Activated CD8-positive, alpha-beta T cell treated with anti-CD3 and anti-CD28 coated beads for 36 hours (primary cell): Measurements from ENCODE around the gene GALNT7. TPM values are rescaled to one million over a fixed set of nuclear protein-coding genes. Genes with fewer than 3 reads are reported as not detected.

Source experiments
- ATAC-seq: fragments of 200-7000 bp; cut with Tn5 transposase; one replicate; pipeline ENCODE4 v1.10.0; 2021; ENCODE audit warnings: mild to moderate bottlenecking, moderate library complexity
- CTCF ChIA-PET: fragments of 350-600 bp; sonication (Branson Sonifier 250); formaldehyde crosslinking; loops from one replicate; lab custom pipeline; 2021; ENCODE audit warnings: antibody characterized with exemption; lab: Charles Lee
- POLR2A ChIA-PET: fragments of 350-600 bp; sonication (Branson Sonifier 250); formaldehyde crosslinking; loops from one replicate; lab custom pipeline; 2021; ENCODE audit warnings: antibody characterized with exemption; lab: Charles Lee
- DNase-seq: peaks from one replicate; pipeline ENCODE4 v3.0.0-alpha.2; 2020
- H3K27ac Mint-ChIP-seq: one replicate; pipeline ENCODE4 v1.8.0; 2021; ENCODE audit warnings: mild to moderate bottlenecking, mixed read lengths
- H3K27me3 Mint-ChIP-seq: one replicate; pipeline ENCODE4 v1.8.0; 2021; ENCODE audit warnings: mixed read lengths
- H3K36me3 Mint-ChIP-seq: one replicate; pipeline ENCODE4 v1.8.0; 2021; ENCODE audit warnings: low read depth, mixed read lengths
- H3K4me1 Mint-ChIP-seq: one replicate; pipeline ENCODE4 v1.8.0; 2021; ENCODE audit warnings: low read depth, mixed read lengths
- H3K4me3 Mint-ChIP-seq: one replicate; pipeline ENCODE4 v1.8.0; 2021; ENCODE audit warnings: mild to moderate bottlenecking, moderate library complexity, mixed read lengths
- H3K9me3 Mint-ChIP-seq: one replicate; pipeline ENCODE4 v1.8.0; 2021; ENCODE audit warnings: mixed read lengths
- CTCF ChIP-seq: fragments of 200-600 bp; IDR thresholded peaks from one replicate; pipeline ENCODE4 v1.8.0; 2022; ENCODE audit warnings: antibody characterized with exemption, mild to moderate bottlenecking
- intact Hi-C: fragments of 100-400 bp; cut with micrococcal nuclease; formaldehyde crosslinking; loops from one replicate; pipeline ENCODE4 v1.10.0; 2022
- total RNA-seq, 2 experiments: library from RNA; stranded (reverse); gene quantifications; one replicate each; pipeline ENCODE4 v1.2.3, GENCODE V29; 2021

The GALNT7 gene
- total RNA-seq, 2 experiments from 2014 or later, result 10.2 to 10.4 TPM

- H3K27me3 Mint-ChIP-seq, result no peaks in the 10 kb centered on the region
- ChIA-PET POLR2A (interaction anchor here (0.6 kb wide), 1 partner anchor 56 kb away, joined by 3 read pairs; no protein-coding TSS in a partner anchor), CTCF (interaction anchor here (0.9 to 4.2 kb wide), 5 partner anchors 14 to 269 kb away, joined by 3 to 25 read pairs (median 10); no protein-coding TSS in a partner anchor)
- ATAC-seq, result no peak
- intact Hi-C loops, result no loop called here
- TF ChIP-seq CTCF, result no peak
- no peak overlapping the region for H3K27ac Mint-ChIP-seq
- no peak for DNase-seq
- no peak overlapping the region for H3K4me3 Mint-ChIP-seq
- peaks cover 2% of the 10 kb centered on the region for H3K9me3 Mint-ChIP-seq
- peaks cover 18% of the 10 kb centered on the region for H3K36me3 Mint-ChIP-seq
- peaks cover 4% of the 10 kb centered on the region for H3K4me1 Mint-ChIP-seq
These were observed 113.0 kb downstream of the GALNT7 start for GRCh38 chr4:173281406-173282255.

- POLR2A ChIA-PET, result interaction anchor here (0.6 kb wide), 1 partner anchor 57 kb away, joined by 3 read pairs; no protein-coding TSS in a partner anchor
- Mint-ChIP-seq H3K4me3 (no peak overlapping the region), H3K27ac (no peak overlapping the region), H3K36me3 (peaks cover 20% of the 10 kb centered on the region), H3K4me1 (peaks cover 4% of the 10 kb centered on the region), H3K9me3 (peaks cover 6% of the 10 kb centered on the region), H3K27me3 (no peaks in the 10 kb centered on the region)
- no peak for DNase-seq
- intact Hi-C loops, result no loop called here
- TF ChIP-seq CTCF, result no peak
- CTCF ChIA-PET, result interaction anchor here (2.0 to 4.2 kb wide), 3 partner anchors 18 to 269 kb away, joined by 4 to 25 read pairs (median 10); no protein-coding TSS in a partner anchor
- ATAC-seq, result no peak
These were observed 113.6 kb downstream of the GALNT7 start for GRCh38 chr4:173282256-173282562.

- CTCF ChIA-PET, result interaction anchor here (2.5 to 4.2 kb wide), 2 partner anchors 19 to 270 kb away, joined by 10 to 25 read pairs; no protein-coding TSS in a partner anchor
- POLR2A ChIA-PET, result no interaction called here
These were observed 114.0 kb downstream of the GALNT7 start for GRCh38 chr4:173282626-173283025.

GRCh38 chr4:173284463-173284862 is 115.9 kb downstream of the GALNT7 start:
- H3K4me3 Mint-ChIP-seq, result no peak overlapping the region
- POLR2A ChIA-PET, result no interaction called here
- peaks cover 17% of the 10 kb centered on the region for H3K4me1 Mint-ChIP-seq
- H3K9me3 Mint-ChIP-seq, result peaks cover 13% of the 10 kb centered on the region
- CTCF ChIA-PET, result interaction anchor here (2.5 kb wide), 1 partner anchor 17 kb away, joined by 10 read pairs; no protein-coding TSS in a partner anchor
- H3K36me3 Mint-ChIP-seq, result peaks cover 21% of the 10 kb centered on the region
- ATAC-seq (no peak), DNase-seq (no peak)
- TF ChIP-seq CTCF, result no peak
- H3K27ac Mint-ChIP-seq, result no peak overlapping the region
- intact Hi-C loops, result no loop called here
- H3K27me3 Mint-ChIP-seq, result no peaks in the 10 kb centered on the region

More at GRCh38 chr4:173282626-173283025, 114.0 kb downstream of the GALNT7 start:
- TF ChIP-seq CTCF, result no peak
- no peak overlapping the region for H3K27ac Mint-ChIP-seq
- no peak overlapping the region for H3K4me3 Mint-ChIP-seq
- no peaks in the 10 kb centered on the region for H3K27me3 Mint-ChIP-seq
- peaks cover 20% of the 10 kb centered on the region for H3K36me3 Mint-ChIP-seq
- ATAC-seq, result no peak
- intact Hi-C loops, result no loop called here
- peaks cover 10% of the 10 kb centered on the region for H3K9me3 Mint-ChIP-seq
- H3K4me1 Mint-ChIP-seq, result peaks cover 4% of the 10 kb centered on the region
- DNase-seq, result no peak

GRCh38 chr4:173287486-173287885 is 118.9 kb downstream of the GALNT7 start:
- TF ChIP-seq CTCF, result no peak
- H3K27me3 Mint-ChIP-seq, result no peaks in the 10 kb centered on the region
- intact Hi-C loops, result no loop called here
- POLR2A ChIA-PET, result no interaction called here
- ATAC-seq (no peak), DNase-seq (no peak)
- H3K27ac Mint-ChIP-seq, result no peak overlapping the region
- H3K4me3 Mint-ChIP-seq, result no peak overlapping the region
- CTCF ChIA-PET, result interaction anchor here (0.5 to 3.2 kb wide), 10 partner anchors 10 to 134 kb away, joined by 3 to 19 read pairs (median 4); no protein-coding TSS in a partner anchor
- peaks cover 16% of the 10 kb centered on the region for H3K36me3 Mint-ChIP-seq
- peaks cover 13% of the 10 kb centered on the region for H3K9me3 Mint-ChIP-seq
- peaks cover 15% of the 10 kb centered on the region for H3K4me1 Mint-ChIP-seq
